ENCODE measurements around the gene SLC22A31.
"Not testable (repeated sequence)": the region's sequence is repeated elsewhere in the genome, so short reads cannot be mapped to it uniquely, and the experiment has no call there.

Gene SLC22A31

GRCh38 chr16:89187770-89188392, 12.5 kb downstream of the SLC22A31 start:
- in situ Hi-C loops (cut with HindIII; ENCODE audit: low sequenced_read_pairs): no loop called here
- H3K4me3 ChIP-seq (ENCODE audit: low read depth, low read length): no peak overlapping the region
- no peak for DNase-seq (ENCODE audit: low read depth)
- TF ChIP-seq, protein P1, sequence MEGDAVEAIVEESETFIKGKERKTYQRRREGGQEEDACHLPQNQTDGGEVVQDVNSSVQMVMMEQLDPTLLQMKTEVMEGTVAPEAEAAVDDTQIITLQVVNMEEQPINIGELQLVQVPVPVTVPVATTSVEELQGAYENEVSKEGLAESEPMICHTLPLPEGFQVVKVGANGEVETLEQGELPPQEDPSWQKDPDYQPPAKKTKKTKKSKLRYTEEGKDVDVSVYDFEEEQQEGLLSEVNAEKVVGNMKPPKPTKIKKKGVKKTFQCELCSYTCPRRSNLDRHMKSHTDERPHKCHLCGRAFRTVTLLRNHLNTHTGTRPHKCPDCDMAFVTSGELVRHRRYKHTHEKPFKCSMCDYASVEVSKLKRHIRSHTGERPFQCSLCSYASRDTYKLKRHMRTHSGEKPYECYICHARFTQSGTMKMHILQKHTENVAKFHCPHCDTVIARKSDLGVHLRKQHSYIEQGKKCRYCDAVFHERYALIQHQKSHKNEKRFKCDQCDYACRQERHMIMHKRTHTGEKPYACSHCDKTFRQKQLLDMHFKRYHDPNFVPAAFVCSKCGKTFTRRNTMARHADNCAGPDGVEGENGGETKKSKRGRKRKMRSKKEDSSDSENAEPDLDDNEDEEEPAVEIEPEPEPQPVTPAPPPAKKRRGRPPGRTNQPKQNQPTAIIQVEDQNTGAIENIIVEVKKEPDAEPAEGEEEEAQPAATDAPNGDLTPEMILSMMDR (IDR thresholded peaks at IDR 0.05; ENCODE audit: low read depth, low read length, missing control alignments): no peak

DNA sequence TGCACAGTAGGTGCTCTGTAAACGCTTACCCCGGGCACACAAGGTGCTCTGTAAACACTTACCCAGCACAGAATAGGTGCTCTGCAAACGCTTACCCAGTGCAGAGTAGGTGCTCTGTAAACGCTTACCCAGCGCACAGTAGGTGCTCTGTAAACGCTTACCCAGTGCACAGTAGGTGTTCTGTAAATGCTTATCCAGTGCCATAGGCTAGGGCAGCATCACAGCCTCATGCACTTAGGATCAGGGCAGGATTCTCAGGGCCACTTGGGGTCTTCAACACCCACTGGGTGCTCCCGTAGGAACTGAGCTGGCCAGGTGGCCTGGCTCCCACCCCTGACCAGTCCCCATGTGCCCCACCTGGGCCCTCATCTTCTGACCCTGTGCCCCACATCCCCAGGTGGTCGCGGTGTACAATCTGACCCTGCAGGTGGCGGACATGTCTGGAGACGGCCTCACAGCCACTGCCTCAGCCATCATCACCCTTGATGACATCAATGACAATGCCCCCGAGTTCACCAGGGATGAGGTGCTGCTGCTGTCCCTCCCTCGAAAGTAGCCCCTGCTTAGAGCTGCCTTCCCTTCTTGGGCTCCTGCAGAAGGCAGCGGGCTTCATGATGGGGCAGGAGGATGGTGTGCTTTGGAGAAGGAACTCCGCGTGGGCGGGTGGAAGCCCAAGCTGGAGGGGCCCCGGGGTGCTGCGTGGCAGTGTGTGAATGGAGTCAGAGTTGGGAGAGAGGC, 13.1 kb downstream of the SLC22A31 start:
- TF ChIP-seq, protein P1 (IDR thresholded peaks at IDR 0.05; ENCODE audit: low read depth, low read length, missing control alignments): no peak
- H3K4me3 ChIP-seq (ENCODE audit: low read depth, low read length): no peak overlapping the region
- in situ Hi-C loops (cut with HindIII; ENCODE audit: low sequenced_read_pairs): no loop called here
- no peak for DNase-seq (ENCODE audit: low read depth)

GRCh38 chr16:89186593-89187031, 13.7 kb downstream of the SLC22A31 start:
- in situ Hi-C loops (cut with HindIII; ENCODE audit: low sequenced_read_pairs); H3K4me3 ChIP-seq (ENCODE audit: low read depth, low read length); DNase-seq (ENCODE audit: low read depth): not testable (repeated sequence)

DNA sequence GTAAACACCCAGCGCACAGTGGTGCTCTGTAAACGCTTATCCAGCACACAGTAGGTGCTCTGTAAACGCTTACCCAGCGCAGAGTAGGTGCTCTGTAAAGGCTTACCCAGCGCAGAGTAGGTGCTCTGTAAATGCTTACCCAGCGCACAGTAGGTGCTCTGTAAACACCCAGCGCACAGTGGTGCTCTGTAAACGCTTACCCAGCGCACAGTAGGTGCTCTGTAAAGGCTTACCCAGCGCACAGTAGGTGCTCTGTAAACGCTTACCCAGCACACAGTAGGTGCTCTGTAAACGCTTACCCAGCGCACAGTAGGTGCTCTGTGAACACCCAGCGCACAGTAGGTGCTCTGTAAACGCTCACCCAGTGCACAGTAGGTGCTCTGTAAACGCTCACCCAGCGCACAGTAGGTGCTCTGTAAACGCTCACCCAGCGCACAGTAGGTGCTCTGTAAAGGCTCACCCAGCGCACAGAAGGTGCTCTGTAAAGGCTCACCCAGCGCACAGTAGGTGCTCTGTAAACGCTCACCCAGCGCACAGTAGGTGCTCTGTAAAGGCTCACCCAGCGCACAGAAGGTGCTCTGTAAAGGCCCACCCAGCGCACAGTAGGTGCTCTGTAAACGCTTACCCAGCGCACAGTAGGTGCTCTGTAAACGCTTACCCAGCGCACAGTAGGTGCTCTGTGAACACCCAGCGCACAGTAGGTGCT, 14.3 kb downstream of the SLC22A31 start:
- DNase-seq (ENCODE audit: low read depth); H3K4me3 ChIP-seq (ENCODE audit: low read depth, low read length); in situ Hi-C loops (cut with HindIII; ENCODE audit: low sequenced_read_pairs): not testable (repeated sequence)

- DNase-seq (ENCODE audit: low read depth): no peak
- TF ChIP-seq, protein P1 (IDR thresholded peaks at IDR 0.05; ENCODE audit: low read depth, low read length, missing control alignments): no peak
- H3K4me3 ChIP-seq (ENCODE audit: low read depth, low read length): no peak overlapping the region
- in situ Hi-C loops (cut with HindIII; ENCODE audit: low sequenced_read_pairs): no loop called here
These were observed 15.2 kb downstream of the SLC22A31 start for GRCh38 chr16:89184933-89185794.

- TF ChIP-seq, protein P1 (IDR thresholded peaks at IDR 0.05; ENCODE audit: low read depth, low read length, missing control alignments): no peak
- DNase-seq (ENCODE audit: low read depth): no peak
- no peak overlapping the region for H3K4me3 ChIP-seq (ENCODE audit: low read depth, low read length)
- in situ Hi-C loops (cut with HindIII; ENCODE audit: low sequenced_read_pairs): no loop called here
These were observed 15.7 kb downstream of the SLC22A31 start for GRCh38 chr16:89184677-89184932.

DNA sequence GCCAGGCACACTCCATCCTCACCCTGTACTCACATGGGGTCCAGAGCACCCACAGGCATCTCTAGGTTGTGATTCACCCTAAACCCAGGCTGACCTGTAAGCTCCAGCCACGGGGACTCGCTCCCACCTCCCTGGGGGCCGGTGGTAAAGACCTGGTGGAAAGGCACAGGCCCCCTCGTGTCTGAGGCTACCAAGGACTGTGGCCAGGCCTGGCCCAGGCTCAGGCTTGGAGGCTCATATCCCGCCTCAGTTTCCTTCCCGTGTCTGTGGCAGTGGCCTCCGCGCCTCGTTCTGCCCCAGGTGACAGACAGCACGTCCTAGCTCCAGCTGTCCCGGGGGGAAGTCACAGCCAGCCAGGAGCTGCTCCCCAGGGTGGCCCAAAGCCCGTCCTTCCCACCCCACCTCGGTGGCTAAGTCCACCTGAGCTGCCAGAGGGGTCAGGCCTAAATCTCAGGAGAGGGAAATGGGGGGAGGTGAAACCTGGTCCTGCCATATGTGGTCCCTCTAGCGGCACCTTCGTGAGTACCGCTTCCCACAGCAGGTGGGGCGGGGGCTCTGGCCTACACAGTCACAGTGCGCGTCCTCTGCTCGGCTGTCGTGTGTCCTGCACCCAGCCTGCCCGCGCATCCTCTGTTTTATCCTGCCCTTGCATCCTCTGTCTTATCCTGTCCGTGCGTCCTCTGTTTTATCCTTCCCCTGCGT, 16.2 kb downstream of the SLC22A31 start:
- DNase-seq (ENCODE audit: low read depth): no peak
- no peak overlapping the region for H3K4me3 ChIP-seq (ENCODE audit: low read depth, low read length)
- in situ Hi-C loops (cut with HindIII; ENCODE audit: low sequenced_read_pairs): no loop called here
- TF ChIP-seq, protein P1 (IDR thresholded peaks at IDR 0.05; ENCODE audit: low read depth, low read length, missing control alignments): no peak

All from astrocyte of the cerebellum (primary cell).